IPS-18c (cell line): Measurements from ENCODE around the gene BDKRB2.

Experiments used
- H3K4me3 ChIP-seq: 2 replicates; pipeline ENCODE4 v1.7.0; 2013; ENCODE audit warnings: low read depth, mild to moderate bottlenecking, low read length, moderate library complexity; ENCODE audit not compliant: insufficient read depth
- H3K9me3 ChIP-seq: one replicate; pipeline ENCODE4 v1.6.1; 2013; ENCODE audit warnings: mild to moderate bottlenecking, low read length, moderate library complexity; ENCODE audit not compliant: control insufficient read depth, insufficient read depth

BDKRB2 gene

GRCh38 chr14:96287856-96288255 lies 83.2 kb downstream of the BDKRB2 start:
- Histone ChIP-seq H3K4me3 (no peak overlapping the region), H3K9me3 (no peaks in the 10 kb centered on the region)
